Measurements from ENCODE around the gene SBK1.

The SBK1 gene

GRCh38 chr16:28313587-28313986, 21.3 kb downstream of the SBK1 start:
- Histone ChIP-seq H3K9ac (no peak overlapping the region), H3K36me3 (peaks cover 29% of the 10 kb centered on the region), H3K4me2 (0 out of 2 replicates have a peak overlapping the region, but pooled peaks have one; percentile 86), H3K27ac (no peak overlapping the region), H4K20me1 (peaks cover 58% of the 10 kb centered on the region), H3K9me3 (no peaks in the 10 kb centered on the region), H3K4me3 (no peak overlapping the region), H3K4me1 (peaks cover 71% of the 10 kb centered on the region), H3K27me3 (no peaks in the 10 kb centered on the region)
- TF ChIP-seq Cebpa-rat (IDR thresholded peaks at IDR 0.05), result no peak

- peaks cover 47% of the 10 kb centered on the region for H3K4me1 ChIP-seq
- H3K27ac ChIP-seq, result no peak overlapping the region
- H3K9me3 ChIP-seq, result no peaks in the 10 kb centered on the region
- H3K27me3 ChIP-seq, result no peaks in the 10 kb centered on the region
- H4K20me1 ChIP-seq, result peaks cover 50% of the 10 kb centered on the region
- 0 out of 2 replicates have a peak, but pooled peaks have one; percentile 26 for TF ChIP-seq Cebpa-rat (IDR thresholded peaks at IDR 0.05)
- H3K36me3 ChIP-seq, result peaks cover 46% of the 10 kb centered on the region
- H3K4me2 ChIP-seq, result no peak overlapping the region
- H3K4me3 ChIP-seq, result no peak overlapping the region
- no peak overlapping the region for H3K9ac ChIP-seq
Observed at GRCh38 chr16:28316054-28316453, 23.7 kb downstream of the SBK1 start.

GRCh38 chr16:28317040-28317880, 24.9 kb downstream of the SBK1 start:
- peaks cover 58% of the 10 kb centered on the region for H3K36me3 ChIP-seq
- no peak overlapping the region for H3K4me2 ChIP-seq
- H3K9me3 ChIP-seq, result no peaks in the 10 kb centered on the region
- no peak overlapping the region for H3K9ac ChIP-seq
- no peaks in the 10 kb centered on the region for H3K27me3 ChIP-seq
- H3K27ac ChIP-seq, result no peak overlapping the region
- H3K4me3 ChIP-seq, result no peak overlapping the region
- TF ChIP-seq Cebpa-rat (IDR thresholded peaks at IDR 0.05), result no peak
- H4K20me1 ChIP-seq, result peaks cover 38% of the 10 kb centered on the region
- H3K4me1 ChIP-seq, result peaks cover 35% of the 10 kb centered on the region

GRCh38 chr16:28318042-28318744, 25.9 kb downstream of the SBK1 start:
- Histone ChIP-seq H4K20me1 (peaks cover 38% of the 10 kb centered on the region), H3K4me1 (peaks cover 25% of the 10 kb centered on the region), H3K27ac (no peak overlapping the region), H3K27me3 (no peaks in the 10 kb centered on the region), H3K36me3 (peaks cover 67% of the 10 kb centered on the region), H3K4me3 (no peak overlapping the region), H3K9ac (no peak overlapping the region), H3K9me3 (no peaks in the 10 kb centered on the region), H3K4me2 (no peak overlapping the region)
- TF ChIP-seq Cebpa-rat (IDR thresholded peaks at IDR 0.05), result no peak

- Histone ChIP-seq H3K4me1 (peaks cover 20% of the 10 kb centered on the region), H3K36me3 (peaks cover 66% of the 10 kb centered on the region), H3K27me3 (no peaks in the 10 kb centered on the region), H3K9ac (no peak overlapping the region), H3K4me3 (no peak overlapping the region), H3K27ac (no peak overlapping the region), H3K4me2 (no peak overlapping the region), H4K20me1 (peaks cover 38% of the 10 kb centered on the region), H3K9me3 (no peaks in the 10 kb centered on the region)
- no peak for TF ChIP-seq Cebpa-rat (IDR thresholded peaks at IDR 0.05)
Observed at GRCh38 chr16:28319476-28320022, 27.2 kb downstream of the SBK1 start.

GRCh38 chr16:28320023-28320561, 27.8 kb downstream of the SBK1 start:
- no peak overlapping the region for H3K9ac ChIP-seq
- H4K20me1 ChIP-seq, result peaks cover 38% of the 10 kb centered on the region
- H3K27ac ChIP-seq, result no peak overlapping the region
- H3K4me2 ChIP-seq, result no peak overlapping the region
- H3K27me3 ChIP-seq, result no peaks in the 10 kb centered on the region
- TF ChIP-seq Cebpa-rat (IDR thresholded peaks at IDR 0.05), result no peak
- H3K4me1 ChIP-seq, result peaks cover 15% of the 10 kb centered on the region
- no peaks in the 10 kb centered on the region for H3K9me3 ChIP-seq
- no peak overlapping the region for H3K4me3 ChIP-seq
- H3K36me3 ChIP-seq, result peaks cover 61% of the 10 kb centered on the region

- Histone ChIP-seq H3K36me3 (peaks cover 61% of the 10 kb centered on the region), H4K20me1 (peaks cover 33% of the 10 kb centered on the region), H3K4me2 (no peak overlapping the region), H3K9ac (no peak overlapping the region), H3K4me1 (peaks cover 14% of the 10 kb centered on the region), H3K4me3 (no peak overlapping the region), H3K27ac (no peak overlapping the region), H3K9me3 (no peaks in the 10 kb centered on the region), H3K27me3 (no peaks in the 10 kb centered on the region)
- no peak for TF ChIP-seq Cebpa-rat (IDR thresholded peaks at IDR 0.05)
Observed at GRCh38 chr16:28320741-28321140, 28.4 kb downstream of the SBK1 start.

GRCh38 chr16:28321700-28322411, 29.5 kb downstream of the SBK1 start:
- Histone ChIP-seq H3K4me2 (no peak overlapping the region), H3K36me3 (peaks cover 61% of the 10 kb centered on the region), H3K9me3 (no peaks in the 10 kb centered on the region), H3K9ac (no peak overlapping the region), H3K4me3 (no peak overlapping the region), H4K20me1 (peaks cover 22% of the 10 kb centered on the region), H3K27me3 (no peaks in the 10 kb centered on the region), H3K4me1 (peaks cover 3% of the 10 kb centered on the region), H3K27ac (no peak overlapping the region)
- no peak for TF ChIP-seq Cebpa-rat (IDR thresholded peaks at IDR 0.05)

GRCh38 chr16:28324235-28324886, 32.0 kb downstream of the SBK1 start:
- no peak overlapping the region for H3K4me3 ChIP-seq
- no peaks in the 10 kb centered on the region for H3K9me3 ChIP-seq
- no peak for TF ChIP-seq Cebpa-rat (IDR thresholded peaks at IDR 0.05)
- no peak overlapping the region for H3K9ac ChIP-seq
- peaks cover 42% of the 10 kb centered on the region for H3K36me3 ChIP-seq
- no peaks in the 10 kb centered on the region for H3K27me3 ChIP-seq
- no peaks in the 10 kb centered on the region for H3K4me1 ChIP-seq
- no peak overlapping the region for H3K27ac ChIP-seq
- no peaks in the 10 kb centered on the region; the same call in 1 of the 2 replicates for H4K20me1 ChIP-seq
- H3K4me2 ChIP-seq, result no peak overlapping the region
